Measurements from ENCODE around the gene DHCR24.
"Not testable (repeated sequence)": the region's sequence is repeated elsewhere in the genome, so short reads cannot be mapped to it uniquely, and the experiment has no call there.

Gene DHCR24

GRCh38 chr1:54886724-54887664, at the start of gene DHCR24:
TSS of gene DHCR24 (minus strand) at chr1:54887195. CDS start at chr1:54887119, 76 bp downstream.
- DNase-seq (ENCODE audit: insufficient read length, low spot score), result peak; percentile 94
- FAIRE-seq, result no peak

GRCh38 chr1:54936791-54937190, 49.8 kb upstream of the DHCR24 start:
- DNase-seq (ENCODE audit: insufficient read length, low spot score), result no peak
- FAIRE-seq, result no peak

- FAIRE-seq, result no peak
- no peak for DNase-seq (ENCODE audit: insufficient read length, low spot score)
Measured at GRCh38 chr1:54934869-54935268, 47.9 kb upstream of the DHCR24 start.

GRCh38 chr1:54934081-54934480, 47.1 kb upstream of the DHCR24 start:
- DNase-seq (ENCODE audit: insufficient read length, low spot score); FAIRE-seq: not testable (repeated sequence)

- DNase-seq (ENCODE audit: insufficient read length, low spot score) (no peak), FAIRE-seq (no peak)
Measured at GRCh38 chr1:54931275-54931840, 44.4 kb upstream of the DHCR24 start.

- no peak for DNase-seq (ENCODE audit: insufficient read length, low spot score)
Measured at GRCh38 chr1:54929700-54930099, 42.7 kb upstream of the DHCR24 start.

GRCh38 chr1:54928327-54928726, 41.3 kb upstream of the DHCR24 start:
- DNase-seq (ENCODE audit: insufficient read length, low spot score) (no peak), FAIRE-seq (no peak)

More at GRCh38 chr1:54929700-54930099, 42.7 kb upstream of the DHCR24 start:
- no peak for FAIRE-seq

GRCh38 chr1:54927472-54928240, 40.7 kb upstream of the DHCR24 start:
- FAIRE-seq, result no peak
- DNase-seq (ENCODE audit: insufficient read length, low spot score), result no peak

- DNase-seq (ENCODE audit: insufficient read length, low spot score), result no peak
- no peak for FAIRE-seq
Measured at GRCh38 chr1:54926970-54927369, 40.0 kb upstream of the DHCR24 start.

- FAIRE-seq (no peak), DNase-seq (ENCODE audit: insufficient read length, low spot score) (no peak)
Measured at GRCh38 chr1:54922921-54923421, 36.0 kb upstream of the DHCR24 start.

GRCh38 chr1:54922040-54922761, 35.2 kb upstream of the DHCR24 start:
- FAIRE-seq (no peak), DNase-seq (ENCODE audit: insufficient read length, low spot score) (no peak)

- no peak for DNase-seq (ENCODE audit: insufficient read length, low spot score)
- no peak for FAIRE-seq
Measured at GRCh38 chr1:54919367-54920359, 32.7 kb upstream of the DHCR24 start.

- not testable (repeated sequence) for FAIRE-seq; DNase-seq (ENCODE audit: insufficient read length, low spot score)
Measured at GRCh38 chr1:54911076-54911475, 24.1 kb upstream of the DHCR24 start.

- FAIRE-seq, result no peak
Measured at GRCh38 chr1:54906586-54906985, 19.6 kb upstream of the DHCR24 start.

GRCh38 chr1:54904476-54905048, 17.6 kb upstream of the DHCR24 start:
- FAIRE-seq, result no peak

More at GRCh38 chr1:54906586-54906985, 19.6 kb upstream of the DHCR24 start:
- no peak for DNase-seq (ENCODE audit: insufficient read length, low spot score)

GRCh38 chr1:54894271-54894670, 7.3 kb upstream of the DHCR24 start:
- FAIRE-seq, result no peak
- no peak for DNase-seq (ENCODE audit: insufficient read length, low spot score)

More at GRCh38 chr1:54904476-54905048, 17.6 kb upstream of the DHCR24 start:
- no peak for DNase-seq (ENCODE audit: insufficient read length, low spot score)

GRCh38 chr1:54892586-54892985, 5.6 kb upstream of the DHCR24 start:
- DNase-seq (ENCODE audit: insufficient read length, low spot score) (no peak), FAIRE-seq (no peak)

GRCh38 chr1:54889132-54889725, 2.2 kb upstream of the DHCR24 start:
- no peak for DNase-seq (ENCODE audit: insufficient read length, low spot score)
- no peak for FAIRE-seq
